Lung (tissue), 12 donors: ENCODE results near the gene PSMD5. TPM values are rescaled to one million over a fixed set of nuclear protein-coding genes. Genes with fewer than 3 reads are reported as not detected.

ENCODE experiments used
- ATAC-seq: fragments of 200-7000 bp; cut with Tn5 transposase; one replicate; pipeline ENCODE4 v1.9.1; 2020; ENCODE audit warnings: moderate number of reproducible peaks; ENCODE audit not compliant: insufficient read depth, low FRiP score
- DNase-seq, 3 donors: peaks; one replicate each; pipeline ENCODE4 v3.0.0-alpha.2; 2013 to 2017
- H3K27ac ChIP-seq, 2 donors: one replicate each; pipeline ENCODE4 v1.5.1; 2013; ENCODE audit warnings: mild to moderate bottlenecking in 2 of 2, moderate library complexity in 2 of 2, control low read depth in 1 of 2, inconsistent platforms in 1 of 2, low read depth in 1 of 2, low read length in 1 of 2
- H3K27me3 ChIP-seq, 3 donors: one replicate each; pipeline ENCODE4 v1.5.1; 2013; ENCODE audit warnings: low read length in 2 of 3; ENCODE audit not compliant: control insufficient read depth in 3 of 3, insufficient read depth in 3 of 3
- H3K36me3 ChIP-seq, 4 donors: one replicate each; pipeline ENCODE4 v1.5.1; 2013; ENCODE audit warnings: low read length in 4 of 4, mild to moderate bottlenecking in 1 of 4, moderate library complexity in 1 of 4; ENCODE audit not compliant: control insufficient read depth in 4 of 4, insufficient read depth in 4 of 4
- H3K4me1 ChIP-seq, 5 donors: one replicate each; pipeline ENCODE4 v1.5.1; 2013; ENCODE audit warnings: low read length in 5 of 5, mild to moderate bottlenecking in 2 of 5, moderate library complexity in 1 of 5; ENCODE audit not compliant: control insufficient read depth in 5 of 5, insufficient read depth in 5 of 5
- H3K4me3 ChIP-seq: one replicate; pipeline ENCODE4 v1.5.1; 2013; ENCODE audit warnings: mild to moderate bottlenecking, control low read depth, moderate library complexity
- H3K9ac ChIP-seq, 2 donors: one replicate each; pipeline ENCODE4 v1.5.1; 2013; ENCODE audit warnings: low read length in 2 of 2, control low read depth in 1 of 2; ENCODE audit not compliant: insufficient read depth in 1 of 2
- H3K9me3 ChIP-seq, 4 donors: one replicate each; pipeline ENCODE4 v1.5.1; 2013; ENCODE audit warnings: low read length in 3 of 4, mild to moderate bottlenecking in 1 of 4, moderate library complexity in 1 of 4; ENCODE audit not compliant: control insufficient read depth in 4 of 4, insufficient read depth in 3 of 4
- CTCF ChIP-seq: IDR thresholded peaks from 2 replicates; pipeline ENCODE4 v1.5.1; 2012; ENCODE audit warnings: mild to moderate bottlenecking; ENCODE audit errors: control extremely low read depth, extremely low read depth
- WGBS, 2 donors: extraction: QIAGEN DNeasy Blood & Tissue Kit; methylation state at CpG; one replicate each; pipeline ENCODE4 v1.1.7; 2013; 5-methylcytosine and 5-hydroxymethylcytosine counted together
- polyA plus RNA-seq, 2 donors: library from polyadenylated mRNA; stranded (reverse); fragments of 200-250 nt; gene quantifications; one replicate each; pipeline ENCODE4 v1.2.1, GENCODE V29; 2013
- total RNA-seq, 2 donors: library from RNA; depleted of rRNA in 1 of 2; stranded (reverse); fragments of >200 nt in 1 of 2; gene quantifications; one replicate each; pipeline ENCODE4 v1.2.1, GENCODE V29; 2014 to 2021
- donor health status: control.
- donor health status: control.
- donor health status: Bipolar disorder and iron deficiency.
- donor health status: healthy.
- donor health status: DM: yes; HTN: yes; CAD: no.

PSMD5 gene
- total and polyA plus RNA-seq, 4 donors = 14.9 to 66.0 (median 27.3) TPM

GRCh38 chr9:120854596-120855327 lies 12.0 kb upstream of the PSMD5 start:
- 88 to 89% methylated on average over 3 of the region's 3 CpGs for WGBS, 2 donors
- Histone ChIP-seq H3K9me3 (no peaks in the 10 kb centered on the region), H3K27me3 (no peaks in the 10 kb centered on the region), H3K4me3 (no peak overlapping the region), H3K36me3 (peaks cover 0 to 15% (median 12%) of the 10 kb centered on the region in 4 donors), H3K4me1 (no peaks in the 10 kb centered on the region), H3K9ac (no peak overlapping the region), H3K27ac (no peak overlapping the region)
- no peak for DNase-seq
- no peak for ATAC-seq
- TF ChIP-seq CTCF = no peak

- Histone ChIP-seq H3K27ac (no peak overlapping the region), H3K27me3 (no peaks in the 10 kb centered on the region), H3K4me1 (no peaks in the 10 kb centered on the region), H3K36me3 (peaks cover 0 to 10% (median 4%) of the 10 kb centered on the region in 4 donors), H3K9ac (no peak overlapping the region), H3K4me3 (no peak overlapping the region), H3K9me3 (no peaks in the 10 kb centered on the region)
- no peak for DNase-seq
- 69 to 83% methylated on average over 6 of the region's 6 CpGs for WGBS, 2 donors
- no peak for ATAC-seq
- no peak for TF ChIP-seq CTCF
Measured at GRCh38 chr9:120853198-120853597, 10.5 kb upstream of the PSMD5 start.

- DNase-seq = no peak
- WGBS, 2 donors = 85 to 89% methylated on average over 5 of the region's 5 CpGs
- no peak overlapping the region for H3K9ac ChIP-seq
Measured at GRCh38 chr9:120852240-120853010, 9.7 kb upstream of the PSMD5 start.

More at GRCh38 chr9:120852240-120853010, 9.7 kb upstream of the PSMD5 start:
- H3K27ac ChIP-seq = no peak overlapping the region
- H3K36me3 ChIP-seq = peaks cover 0 to 4% (median 1%) of the 10 kb centered on the region in 4 donors
- no peaks in the 10 kb centered on the region for H3K27me3 ChIP-seq
- no peak overlapping the region for H3K4me3 ChIP-seq
- no peak for TF ChIP-seq CTCF
- H3K4me1 ChIP-seq = no peaks in the 10 kb centered on the region
- ATAC-seq = no peak
- H3K9me3 ChIP-seq = no peaks in the 10 kb centered on the region
